GM12891 (cell line): Measurements from ENCODE around the gene EIF4G3.

Source experiments
- DNase-seq: peaks from one replicate; pipeline ENCODE4 v3.0.0; 2011; ENCODE audit warnings: low spot score; ENCODE audit not compliant: insufficient read length
- FAIRE-seq: peaks from 2 replicates; lab custom pipeline; 2011; peaks lifted over from hg19 to GRCh38; lab: Jason Lieb, UNC
- PAX5 ChIP-seq: IDR thresholded peaks from 2 replicates; pipeline ENCODE4 v1.6.1; 2011; ENCODE audit warnings: low read length, moderate library complexity, mild to moderate bottlenecking; ENCODE audit not compliant: insufficient read depth, severe bottlenecking
- POLR2A ChIP-seq: IDR thresholded peaks from 2 replicates; pipeline ENCODE4 v1.6.1; 2011; ENCODE audit warnings: low read depth, low read length, control low read depth
- POLR2AphosphoS5 ChIP-seq: IDR thresholded peaks from 2 replicates; pipeline ENCODE4 v1.6.1; 2011; ENCODE audit warnings: low read depth, low read length, control low read depth
- POU2F2 ChIP-seq: IDR thresholded peaks from 2 replicates; pipeline ENCODE4 v1.6.1; 2011; ENCODE audit warnings: low read depth, mild to moderate bottlenecking, control low read depth, low read length, moderate library complexity
- SPI1 ChIP-seq: IDR thresholded peaks from 2 replicates; pipeline ENCODE4 v1.6.1; 2011; ENCODE audit warnings: low read depth, low read length, control low read depth
- TAF1 ChIP-seq: IDR thresholded peaks from 2 replicates; pipeline ENCODE4 v1.6.1; 2011; ENCODE audit warnings: low read depth, low read length, control low read depth

The EIF4G3 gene

GRCh38 chr1:20899154-20899972, 277.3 kb downstream of the EIF4G3 start:
- no peak for FAIRE-seq
- DNase-seq, result no peak
- TF ChIP-seq SPI1, result no peak
- TF ChIP-seq POLR2A, result no peak

- TF ChIP-seq PAX5, result no peak
- no peak for DNase-seq
- FAIRE-seq, result no peak
Observed at GRCh38 chr1:20896826-20897225, 279.9 kb downstream of the EIF4G3 start.

GRCh38 chr1:20893931-20894330, 282.8 kb downstream of the EIF4G3 start:
- DNase-seq (no peak), FAIRE-seq (no peak)
- TF ChIP-seq PAX5 (no peak), POLR2AphosphoS5 (no peak), POU2F2 (no peak), SPI1 (no peak), TAF1 (no peak), POLR2A (no peak)

GRCh38 chr1:20891091-20891490, 285.6 kb downstream of the EIF4G3 start:
- no peak for FAIRE-seq
- DNase-seq, result no peak
- TF ChIP-seq TAF1 (no peak), SPI1 (no peak), POLR2AphosphoS5 (no peak), POU2F2 (no peak), PAX5 (no peak)

- FAIRE-seq (no peak), DNase-seq (no peak)
Observed at GRCh38 chr1:20887246-20887645, 289.5 kb downstream of the EIF4G3 start.

GRCh38 chr1:20885121-20885520, 291.6 kb downstream of the EIF4G3 start:
- no peak for TF ChIP-seq PAX5
- DNase-seq (no peak), FAIRE-seq (no peak)

More at GRCh38 chr1:20887246-20887645, 289.5 kb downstream of the EIF4G3 start:
- TF ChIP-seq TAF1, result no peak
- no peak for TF ChIP-seq PAX5
- no peak for TF ChIP-seq POLR2A
- TF ChIP-seq POU2F2, result no peak
- no peak for TF ChIP-seq POLR2AphosphoS5
- no peak for TF ChIP-seq SPI1

GRCh38 chr1:20884513-20884912, 292.2 kb downstream of the EIF4G3 start:
- FAIRE-seq (no peak), DNase-seq (no peak)
- no peak for TF ChIP-seq PAX5
- no peak for TF ChIP-seq SPI1
- TF ChIP-seq POLR2AphosphoS5, result no peak
- TF ChIP-seq POLR2A, result no peak
- no peak for TF ChIP-seq TAF1
- TF ChIP-seq POU2F2, result no peak

GRCh38 chr1:20883766-20884165, 292.9 kb downstream of the EIF4G3 start:
- TF ChIP-seq POLR2AphosphoS5 (no peak), SPI1 (no peak), POU2F2 (no peak), POLR2A (no peak), TAF1 (no peak), PAX5 (no peak)
- DNase-seq, result no peak
- FAIRE-seq, result no peak

GRCh38 chr1:20882837-20883236, 293.9 kb downstream of the EIF4G3 start:
- no peak for DNase-seq
- FAIRE-seq, result no peak
- TF ChIP-seq PAX5 (no peak), SPI1 (no peak), POU2F2 (no peak), POLR2A (no peak), TAF1 (no peak), POLR2AphosphoS5 (no peak)

GRCh38 chr1:20878799-20879198, 297.9 kb downstream of the EIF4G3 start:
- no peak for DNase-seq
- TF ChIP-seq PAX5 (no peak), POU2F2 (no peak), TAF1 (no peak), POLR2AphosphoS5 (no peak), POLR2A (no peak)
- FAIRE-seq, result no peak

GRCh38 chr1:20875198-20875973, 301.3 kb downstream of the EIF4G3 start:
- no peak for DNase-seq
- no peak for FAIRE-seq
- TF ChIP-seq POLR2A (no peak), PAX5 (no peak), POLR2AphosphoS5 (no peak), SPI1 (no peak), POU2F2 (no peak), TAF1 (no peak)
